ENCODE data around the gene CDH4.

- no peak for TF ChIP-seq CTCF (IDR thresholded peaks at IDR 0.05)
- TF ChIP-seq POLR2A (IDR thresholded peaks at IDR 0.05), result no peak
Observed at GRCh38 chr20:61728786-61729770, 477.0 kb downstream of the CDH4 start.
